ENCODE results near the gene SGPP2. TPM values are rescaled to one million over a fixed set of nuclear protein-coding genes. Genes with fewer than 3 reads are reported as not detected.

SGPP2 gene, protein sequence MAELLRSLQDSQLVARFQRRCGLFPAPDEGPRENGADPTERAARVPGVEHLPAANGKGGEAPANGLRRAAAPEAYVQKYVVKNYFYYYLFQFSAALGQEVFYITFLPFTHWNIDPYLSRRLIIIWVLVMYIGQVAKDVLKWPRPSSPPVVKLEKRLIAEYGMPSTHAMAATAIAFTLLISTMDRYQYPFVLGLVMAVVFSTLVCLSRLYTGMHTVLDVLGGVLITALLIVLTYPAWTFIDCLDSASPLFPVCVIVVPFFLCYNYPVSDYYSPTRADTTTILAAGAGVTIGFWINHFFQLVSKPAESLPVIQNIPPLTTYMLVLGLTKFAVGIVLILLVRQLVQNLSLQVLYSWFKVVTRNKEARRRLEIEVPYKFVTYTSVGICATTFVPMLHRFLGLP
- 1 to 10 TPM; 3.3 to 3.7 TPM for total RNA-seq

DNA sequence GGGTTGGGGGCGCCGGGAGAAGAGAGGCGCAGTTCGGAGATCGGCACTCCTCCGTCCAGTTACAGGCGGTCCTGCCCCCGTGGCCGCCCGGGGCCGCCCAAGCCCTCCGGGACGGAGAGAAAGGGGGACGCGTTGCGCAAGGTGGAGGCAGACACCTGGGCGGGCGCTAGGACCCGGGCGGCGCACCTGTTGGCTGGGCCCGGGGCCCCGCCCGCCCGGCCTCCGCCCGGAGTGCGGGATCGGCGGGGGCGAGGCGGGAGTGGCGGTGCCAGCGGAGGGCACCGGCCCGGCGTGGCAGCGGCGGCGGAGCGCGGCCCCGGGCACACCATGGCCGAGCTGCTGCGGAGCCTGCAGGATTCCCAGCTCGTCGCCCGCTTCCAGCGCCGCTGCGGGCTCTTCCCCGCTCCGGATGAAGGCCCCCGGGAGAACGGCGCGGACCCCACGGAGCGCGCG lies at the start of gene SGPP2:
TSS of gene SGPP2 (plus strand) at position 268 of the 453 bp plus-strand sequence. CDS start at position 328, 60 bp downstream.
- H3K4me1 ChIP-seq (replicated peaks) = no peaks in the 10 kb centered on the region
- no peak for DNase-seq (ENCODE audit: low spot score)
- intact Hi-C loops (cut with DNase I) = no loop called here
- under 1% methylated on average over 35 of the region's 61 CpGs for WGBS
- H3K4me3 ChIP-seq = peak within 1 kb of the TSS; percentile 38 to 42
- H3K27ac ChIP-seq = no peak within 1 kb of the TSS
- H3K27me3 ChIP-seq (replicated peaks; ENCODE audit: insufficient read depth) = peaks cover 7% of the 10 kb centered on the region
- H3K9me3 ChIP-seq = no peaks in the 10 kb centered on the region
- H3K36me3 ChIP-seq = no peaks in the 10 kb centered on the region
- TF ChIP-seq, protein P1, sequence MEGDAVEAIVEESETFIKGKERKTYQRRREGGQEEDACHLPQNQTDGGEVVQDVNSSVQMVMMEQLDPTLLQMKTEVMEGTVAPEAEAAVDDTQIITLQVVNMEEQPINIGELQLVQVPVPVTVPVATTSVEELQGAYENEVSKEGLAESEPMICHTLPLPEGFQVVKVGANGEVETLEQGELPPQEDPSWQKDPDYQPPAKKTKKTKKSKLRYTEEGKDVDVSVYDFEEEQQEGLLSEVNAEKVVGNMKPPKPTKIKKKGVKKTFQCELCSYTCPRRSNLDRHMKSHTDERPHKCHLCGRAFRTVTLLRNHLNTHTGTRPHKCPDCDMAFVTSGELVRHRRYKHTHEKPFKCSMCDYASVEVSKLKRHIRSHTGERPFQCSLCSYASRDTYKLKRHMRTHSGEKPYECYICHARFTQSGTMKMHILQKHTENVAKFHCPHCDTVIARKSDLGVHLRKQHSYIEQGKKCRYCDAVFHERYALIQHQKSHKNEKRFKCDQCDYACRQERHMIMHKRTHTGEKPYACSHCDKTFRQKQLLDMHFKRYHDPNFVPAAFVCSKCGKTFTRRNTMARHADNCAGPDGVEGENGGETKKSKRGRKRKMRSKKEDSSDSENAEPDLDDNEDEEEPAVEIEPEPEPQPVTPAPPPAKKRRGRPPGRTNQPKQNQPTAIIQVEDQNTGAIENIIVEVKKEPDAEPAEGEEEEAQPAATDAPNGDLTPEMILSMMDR (IDR thresholded peaks at IDR 0.05) = no peak
- TF ChIP-seq POLR2AphosphoS5 (IDR thresholded peaks at IDR 0.05) = no peak
- no peak for TF ChIP-seq POLR2A (IDR thresholded peaks at IDR 0.05)

DNA sequence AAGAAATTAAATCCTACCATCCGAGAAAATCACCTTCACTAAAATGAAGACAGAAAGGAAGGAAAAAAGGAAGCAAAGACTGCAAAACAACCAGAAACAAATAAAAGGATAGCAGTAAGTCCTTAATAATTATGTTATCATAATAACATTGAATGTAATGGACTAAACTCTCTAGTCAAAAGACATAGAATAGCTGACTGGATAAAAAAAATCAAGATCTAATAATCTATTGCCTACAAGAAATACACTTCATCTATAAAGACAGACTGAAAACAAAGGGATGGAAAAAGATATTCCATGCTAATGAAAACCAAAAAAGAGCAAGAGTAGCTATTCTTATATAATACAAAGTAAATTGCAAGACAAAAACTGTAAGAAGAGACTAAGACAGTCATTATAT lies 48.5 kb upstream of the SGPP2 start:
- Histone ChIP-seq H3K9me3 (no peaks in the 10 kb centered on the region), H3K27me3 (replicated peaks; ENCODE audit: insufficient read depth) (no peaks in the 10 kb centered on the region), H3K4me1 (replicated peaks) (no peaks in the 10 kb centered on the region), H3K27ac (no peak overlapping the region), H3K36me3 (no peaks in the 10 kb centered on the region), H3K4me3 (no peak overlapping the region)
- intact Hi-C loops (cut with DNase I) = no loop called here
- DNase-seq (ENCODE audit: low spot score) = no peak
- TF ChIP-seq POLR2AphosphoS5 (IDR thresholded peaks at IDR 0.05) (no peak), POLR2A (IDR thresholded peaks at IDR 0.05) (no peak)
- TF ChIP-seq, protein P1 (IDR thresholded peaks at IDR 0.05) = no peak
- WGBS = 87% methylated on average over 1 of the region's 1 CpG

DNA sequence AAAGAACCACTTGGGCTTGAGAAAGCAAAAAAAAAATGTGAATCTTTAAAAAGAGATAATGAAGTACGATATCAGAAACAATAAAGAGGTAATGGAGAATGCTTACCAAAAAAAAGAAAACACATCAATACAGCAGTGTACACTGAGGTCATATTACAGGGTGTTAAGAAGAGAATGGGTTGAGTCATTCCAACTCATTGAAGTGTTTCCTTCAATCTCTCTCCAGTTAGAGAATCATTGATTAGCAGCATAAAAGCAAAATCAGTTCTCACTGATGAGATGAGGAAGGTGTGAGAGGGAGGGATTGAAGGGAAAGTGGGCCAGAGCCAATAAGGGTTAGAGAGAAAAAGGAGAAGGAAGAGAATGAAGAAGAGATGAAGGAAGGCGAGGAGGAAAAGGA lies 43.9 kb upstream of the SGPP2 start:
- no peaks in the 10 kb centered on the region for H3K9me3 ChIP-seq
- no peak overlapping the region for H3K4me3 ChIP-seq
- H3K36me3 ChIP-seq = no peaks in the 10 kb centered on the region
- intact Hi-C loops (cut with DNase I) = no loop called here
- H3K27me3 ChIP-seq (replicated peaks; ENCODE audit: insufficient read depth) = no peaks in the 10 kb centered on the region
- WGBS = 76% methylated on average over 2 of the region's 2 CpGs
- TF ChIP-seq, protein P1 (IDR thresholded peaks at IDR 0.05) = no peak
- TF ChIP-seq POLR2A (IDR thresholded peaks at IDR 0.05) = no peak
- no peak for TF ChIP-seq POLR2AphosphoS5 (IDR thresholded peaks at IDR 0.05)
- no peak for DNase-seq (ENCODE audit: low spot score)
- no peaks in the 10 kb centered on the region for H3K4me1 ChIP-seq (replicated peaks)
- no peak overlapping the region for H3K27ac ChIP-seq

DNA sequence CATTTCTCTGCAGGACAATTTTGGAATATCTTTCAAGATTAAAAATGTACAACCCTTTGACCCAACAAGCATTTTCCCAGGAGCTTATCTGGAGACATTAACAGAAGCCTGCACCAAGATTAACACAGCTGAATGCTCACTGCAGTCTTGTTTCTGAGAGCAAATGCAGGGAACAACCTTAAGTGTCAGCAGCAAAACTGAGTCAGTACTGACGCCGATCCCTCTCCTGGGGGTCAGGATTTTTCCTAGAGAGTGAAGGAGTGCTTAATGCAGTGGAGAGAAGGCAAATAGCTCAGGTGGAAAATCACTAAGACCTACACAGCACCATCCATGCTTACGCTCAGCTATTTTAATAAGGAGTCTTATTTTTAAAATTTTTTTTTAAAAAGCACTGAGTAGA lies 42.8 kb upstream of the SGPP2 start:
- Histone ChIP-seq H3K27me3 (replicated peaks; ENCODE audit: insufficient read depth) (no peaks in the 10 kb centered on the region), H3K4me1 (replicated peaks) (no peaks in the 10 kb centered on the region), H3K27ac (no peak overlapping the region), H3K9me3 (no peaks in the 10 kb centered on the region), H3K36me3 (no peaks in the 10 kb centered on the region), H3K4me3 (no peak overlapping the region)
- intact Hi-C loops (cut with DNase I) = no loop called here
- TF ChIP-seq, protein P1 (IDR thresholded peaks at IDR 0.05) = no peak
- no peak for TF ChIP-seq POLR2A (IDR thresholded peaks at IDR 0.05)
- no peak for TF ChIP-seq POLR2AphosphoS5 (IDR thresholded peaks at IDR 0.05)
- 82% methylated on average over 3 of the region's 3 CpGs for WGBS
- DNase-seq (ENCODE audit: low spot score) = no peak

DNA sequence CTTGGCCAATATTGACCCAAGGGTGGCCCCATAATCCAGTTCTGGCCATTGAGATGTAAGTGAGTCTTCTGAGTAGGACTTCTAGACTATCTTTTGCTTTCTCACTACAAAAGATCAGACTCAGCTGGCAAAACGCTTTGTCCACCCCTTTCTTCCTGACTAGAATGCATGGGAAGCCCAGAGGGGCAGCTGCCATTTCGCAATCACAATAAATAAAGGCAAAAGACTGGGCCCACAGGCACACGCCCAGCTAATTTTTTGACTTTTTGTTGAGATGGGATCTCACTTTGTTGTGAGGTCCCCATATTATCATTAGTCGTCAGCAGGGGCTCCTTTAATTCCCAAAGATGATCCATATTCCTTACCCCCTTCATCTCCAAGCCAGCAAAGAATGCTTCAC lies 41.1 kb upstream of the SGPP2 start:
- intact Hi-C loops (cut with DNase I) = no loop called here
- Histone ChIP-seq H3K4me1 (replicated peaks) (no peaks in the 10 kb centered on the region), H3K27ac (no peak overlapping the region), H3K36me3 (no peaks in the 10 kb centered on the region), H3K4me3 (no peak overlapping the region), H3K9me3 (no peaks in the 10 kb centered on the region), H3K27me3 (replicated peaks; ENCODE audit: insufficient read depth) (no peaks in the 10 kb centered on the region)
- 85% methylated on average over 4 of the region's 4 CpGs for WGBS
- TF ChIP-seq POLR2AphosphoS5 (IDR thresholded peaks at IDR 0.05) (no peak), POLR2A (IDR thresholded peaks at IDR 0.05) (no peak)
- TF ChIP-seq, protein P1 (IDR thresholded peaks at IDR 0.05) = no peak
- DNase-seq (ENCODE audit: low spot score) = no peak
